ENCODE results near the gene NF1.

DNA sequence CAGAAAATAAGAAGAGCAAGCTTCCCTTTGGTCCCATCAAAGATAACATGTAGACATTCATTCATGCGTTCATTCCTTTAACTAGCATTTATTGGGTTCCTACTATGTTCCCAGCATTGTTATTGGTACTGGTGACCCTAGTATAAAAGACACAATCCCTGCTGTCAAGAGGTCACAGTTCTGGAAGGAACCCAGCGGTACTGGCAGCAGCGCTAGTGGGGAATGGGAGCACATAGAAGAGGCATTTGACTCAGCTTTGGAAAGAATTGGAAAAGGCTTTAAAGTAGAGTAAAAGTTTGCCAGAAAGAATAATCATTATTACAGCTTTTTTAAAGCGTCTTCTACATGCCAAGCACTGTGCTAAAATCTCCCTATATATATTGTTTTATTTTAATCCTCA, 41.7 kb upstream of the NF1 start:
- TF ChIP-seq, protein P1, sequence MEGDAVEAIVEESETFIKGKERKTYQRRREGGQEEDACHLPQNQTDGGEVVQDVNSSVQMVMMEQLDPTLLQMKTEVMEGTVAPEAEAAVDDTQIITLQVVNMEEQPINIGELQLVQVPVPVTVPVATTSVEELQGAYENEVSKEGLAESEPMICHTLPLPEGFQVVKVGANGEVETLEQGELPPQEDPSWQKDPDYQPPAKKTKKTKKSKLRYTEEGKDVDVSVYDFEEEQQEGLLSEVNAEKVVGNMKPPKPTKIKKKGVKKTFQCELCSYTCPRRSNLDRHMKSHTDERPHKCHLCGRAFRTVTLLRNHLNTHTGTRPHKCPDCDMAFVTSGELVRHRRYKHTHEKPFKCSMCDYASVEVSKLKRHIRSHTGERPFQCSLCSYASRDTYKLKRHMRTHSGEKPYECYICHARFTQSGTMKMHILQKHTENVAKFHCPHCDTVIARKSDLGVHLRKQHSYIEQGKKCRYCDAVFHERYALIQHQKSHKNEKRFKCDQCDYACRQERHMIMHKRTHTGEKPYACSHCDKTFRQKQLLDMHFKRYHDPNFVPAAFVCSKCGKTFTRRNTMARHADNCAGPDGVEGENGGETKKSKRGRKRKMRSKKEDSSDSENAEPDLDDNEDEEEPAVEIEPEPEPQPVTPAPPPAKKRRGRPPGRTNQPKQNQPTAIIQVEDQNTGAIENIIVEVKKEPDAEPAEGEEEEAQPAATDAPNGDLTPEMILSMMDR (IDR thresholded peaks at IDR 0.05): no peak
- no peak for TF ChIP-seq FOXJ3 (CRISPR knock-in tag; IDR thresholded peaks at IDR 0.05; ENCODE audit: borderline replicate concordance)
- TF ChIP-seq, protein P2, sequence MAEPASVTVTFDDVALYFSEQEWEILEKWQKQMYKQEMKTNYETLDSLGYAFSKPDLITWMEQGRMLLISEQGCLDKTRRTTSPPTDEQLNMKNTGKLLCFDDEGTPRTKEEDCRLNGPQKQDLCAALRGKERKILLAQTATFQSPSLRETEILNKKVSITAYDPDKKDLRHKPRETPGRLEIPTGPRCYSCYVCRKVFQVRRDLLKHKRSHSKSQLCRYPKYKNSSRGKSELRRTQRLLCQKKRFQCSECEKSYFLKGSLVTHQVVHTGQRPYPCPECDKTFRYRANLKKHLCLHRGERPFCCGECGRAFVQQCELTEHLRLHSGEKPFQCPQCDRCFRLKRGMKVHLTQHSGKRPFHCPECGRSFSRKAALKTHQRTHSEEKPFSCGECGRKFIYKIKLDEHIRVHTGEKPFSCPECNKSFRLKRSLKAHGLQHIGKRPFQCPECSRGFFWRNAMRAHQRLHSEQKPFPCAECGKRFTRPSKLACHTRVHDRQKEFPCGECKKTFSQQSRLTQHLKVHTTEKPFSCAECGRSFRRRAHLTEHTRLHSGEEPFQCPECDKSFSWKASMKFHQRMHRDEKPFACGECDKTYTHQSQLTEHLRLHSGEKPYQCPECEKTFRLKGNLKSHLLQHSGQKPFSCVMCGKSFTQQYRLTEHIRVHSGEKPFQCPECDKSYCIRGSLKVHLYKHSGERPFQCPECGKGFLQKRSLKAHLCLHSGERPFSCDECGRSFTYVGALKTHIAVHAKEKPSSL (CRISPR knock-in tag; conservative IDR thresholded peaks at IDR 0.05): no peak
- TF ChIP-seq, protein P3, sequence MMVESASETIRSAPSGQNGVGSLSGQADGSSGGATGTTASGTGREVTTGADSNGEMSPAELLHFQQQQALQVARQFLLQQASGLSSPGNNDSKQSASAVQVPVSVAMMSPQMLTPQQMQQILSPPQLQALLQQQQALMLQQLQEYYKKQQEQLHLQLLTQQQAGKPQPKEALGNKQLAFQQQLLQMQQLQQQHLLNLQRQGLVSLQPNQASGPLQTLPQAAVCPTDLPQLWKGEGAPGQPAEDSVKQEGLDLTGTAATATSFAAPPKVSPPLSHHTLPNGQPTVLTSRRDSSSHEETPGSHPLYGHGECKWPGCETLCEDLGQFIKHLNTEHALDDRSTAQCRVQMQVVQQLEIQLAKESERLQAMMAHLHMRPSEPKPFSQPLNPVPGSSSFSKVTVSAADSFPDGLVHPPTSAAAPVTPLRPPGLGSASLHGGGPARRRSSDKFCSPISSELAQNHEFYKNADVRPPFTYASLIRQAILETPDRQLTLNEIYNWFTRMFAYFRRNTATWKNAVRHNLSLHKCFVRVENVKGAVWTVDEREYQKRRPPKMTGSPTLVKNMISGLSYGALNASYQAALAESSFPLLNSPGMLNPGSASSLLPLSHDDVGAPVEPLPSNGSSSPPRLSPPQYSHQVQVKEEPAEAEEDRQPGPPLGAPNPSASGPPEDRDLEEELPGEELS (CRISPR knock-in tag; IDR thresholded peaks at IDR 0.05): no peak
- no peak for TF ChIP-seq ESRRA (CRISPR knock-in tag; IDR thresholded peaks at IDR 0.05; ENCODE audit: borderline replicate concordance)
- no peak for TF ChIP-seq ZNF121 (CRISPR knock-in tag; IDR thresholded peaks at IDR 0.05)
- TF ChIP-seq, protein P4, sequence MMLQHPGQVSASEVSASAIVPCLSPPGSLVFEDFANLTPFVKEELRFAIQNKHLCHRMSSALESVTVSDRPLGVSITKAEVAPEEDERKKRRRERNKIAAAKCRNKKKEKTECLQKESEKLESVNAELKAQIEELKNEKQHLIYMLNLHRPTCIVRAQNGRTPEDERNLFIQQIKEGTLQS (CRISPR knock-in tag; conservative IDR thresholded peaks at IDR 0.05): no peak
- TF ChIP-seq JUN (CRISPR knock-in tag; IDR thresholded peaks at IDR 0.05): no peak
- TF ChIP-seq, protein P5, sequence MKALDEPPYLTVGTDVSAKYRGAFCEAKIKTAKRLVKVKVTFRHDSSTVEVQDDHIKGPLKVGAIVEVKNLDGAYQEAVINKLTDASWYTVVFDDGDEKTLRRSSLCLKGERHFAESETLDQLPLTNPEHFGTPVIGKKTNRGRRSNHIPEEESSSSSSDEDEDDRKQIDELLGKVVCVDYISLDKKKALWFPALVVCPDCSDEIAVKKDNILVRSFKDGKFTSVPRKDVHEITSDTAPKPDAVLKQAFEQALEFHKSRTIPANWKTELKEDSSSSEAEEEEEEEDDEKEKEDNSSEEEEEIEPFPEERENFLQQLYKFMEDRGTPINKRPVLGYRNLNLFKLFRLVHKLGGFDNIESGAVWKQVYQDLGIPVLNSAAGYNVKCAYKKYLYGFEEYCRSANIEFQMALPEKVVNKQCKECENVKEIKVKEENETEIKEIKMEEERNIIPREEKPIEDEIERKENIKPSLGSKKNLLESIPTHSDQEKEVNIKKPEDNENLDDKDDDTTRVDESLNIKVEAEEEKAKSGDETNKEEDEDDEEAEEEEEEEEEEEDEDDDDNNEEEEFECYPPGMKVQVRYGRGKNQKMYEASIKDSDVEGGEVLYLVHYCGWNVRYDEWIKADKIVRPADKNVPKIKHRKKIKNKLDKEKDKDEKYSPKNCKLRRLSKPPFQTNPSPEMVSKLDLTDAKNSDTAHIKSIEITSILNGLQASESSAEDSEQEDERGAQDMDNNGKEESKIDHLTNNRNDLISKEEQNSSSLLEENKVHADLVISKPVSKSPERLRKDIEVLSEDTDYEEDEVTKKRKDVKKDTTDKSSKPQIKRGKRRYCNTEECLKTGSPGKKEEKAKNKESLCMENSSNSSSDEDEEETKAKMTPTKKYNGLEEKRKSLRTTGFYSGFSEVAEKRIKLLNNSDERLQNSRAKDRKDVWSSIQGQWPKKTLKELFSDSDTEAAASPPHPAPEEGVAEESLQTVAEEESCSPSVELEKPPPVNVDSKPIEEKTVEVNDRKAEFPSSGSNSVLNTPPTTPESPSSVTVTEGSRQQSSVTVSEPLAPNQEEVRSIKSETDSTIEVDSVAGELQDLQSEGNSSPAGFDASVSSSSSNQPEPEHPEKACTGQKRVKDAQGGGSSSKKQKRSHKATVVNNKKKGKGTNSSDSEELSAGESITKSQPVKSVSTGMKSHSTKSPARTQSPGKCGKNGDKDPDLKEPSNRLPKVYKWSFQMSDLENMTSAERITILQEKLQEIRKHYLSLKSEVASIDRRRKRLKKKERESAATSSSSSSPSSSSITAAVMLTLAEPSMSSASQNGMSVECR (CRISPR knock-in tag; IDR thresholded peaks at IDR 0.05; ENCODE audit: borderline replicate concordance): no peak
- TF ChIP-seq, protein P6, sequence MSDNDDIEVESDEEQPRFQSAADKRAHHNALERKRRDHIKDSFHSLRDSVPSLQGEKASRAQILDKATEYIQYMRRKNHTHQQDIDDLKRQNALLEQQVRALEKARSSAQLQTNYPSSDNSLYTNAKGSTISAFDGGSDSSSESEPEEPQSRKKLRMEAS (CRISPR knock-in tag; IDR thresholded peaks at IDR 0.05): no peak
